GM12874 (cell line): Measurements from ENCODE around the gene TMEM86B.

ENCODE experiments used
- TF ChIP-seq, protein P1 (sequence below): IDR thresholded peaks from 2 replicates; pipeline ENCODE4 v1.5.1; 2011; ENCODE audit warnings: low read depth, mild to moderate bottlenecking, control low read depth, low read length, moderate library complexity; ENCODE audit not compliant: insufficient read depth

The TMEM86B gene

DNA sequence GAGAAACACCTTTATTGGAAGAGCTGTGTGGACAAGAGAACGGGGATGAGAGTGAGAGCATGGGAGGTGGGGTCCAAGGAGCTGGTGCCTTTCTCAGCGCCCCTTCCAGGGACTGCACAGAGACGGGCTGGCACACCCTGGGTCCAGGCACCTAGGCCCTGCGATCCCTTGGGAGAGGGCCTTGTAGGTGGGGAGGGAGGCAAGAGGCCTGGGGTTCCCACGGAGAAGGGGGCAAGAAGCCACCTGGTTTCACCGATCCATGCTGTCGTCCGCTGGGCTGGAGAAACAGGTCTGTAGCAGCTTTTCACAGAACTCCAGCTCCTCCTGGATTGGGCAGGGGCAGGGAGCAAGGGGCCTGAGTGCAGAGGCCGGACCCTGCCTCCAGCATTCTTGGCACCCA is 33.8 kb upstream of the TMEM86B start:
- TF ChIP-seq, protein P1, sequence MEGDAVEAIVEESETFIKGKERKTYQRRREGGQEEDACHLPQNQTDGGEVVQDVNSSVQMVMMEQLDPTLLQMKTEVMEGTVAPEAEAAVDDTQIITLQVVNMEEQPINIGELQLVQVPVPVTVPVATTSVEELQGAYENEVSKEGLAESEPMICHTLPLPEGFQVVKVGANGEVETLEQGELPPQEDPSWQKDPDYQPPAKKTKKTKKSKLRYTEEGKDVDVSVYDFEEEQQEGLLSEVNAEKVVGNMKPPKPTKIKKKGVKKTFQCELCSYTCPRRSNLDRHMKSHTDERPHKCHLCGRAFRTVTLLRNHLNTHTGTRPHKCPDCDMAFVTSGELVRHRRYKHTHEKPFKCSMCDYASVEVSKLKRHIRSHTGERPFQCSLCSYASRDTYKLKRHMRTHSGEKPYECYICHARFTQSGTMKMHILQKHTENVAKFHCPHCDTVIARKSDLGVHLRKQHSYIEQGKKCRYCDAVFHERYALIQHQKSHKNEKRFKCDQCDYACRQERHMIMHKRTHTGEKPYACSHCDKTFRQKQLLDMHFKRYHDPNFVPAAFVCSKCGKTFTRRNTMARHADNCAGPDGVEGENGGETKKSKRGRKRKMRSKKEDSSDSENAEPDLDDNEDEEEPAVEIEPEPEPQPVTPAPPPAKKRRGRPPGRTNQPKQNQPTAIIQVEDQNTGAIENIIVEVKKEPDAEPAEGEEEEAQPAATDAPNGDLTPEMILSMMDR = no peak

- TF ChIP-seq, protein P1 = no peak
Observed at GRCh38 chr19:55261671-55262126, 33.1 kb upstream of the TMEM86B start.

DNA sequence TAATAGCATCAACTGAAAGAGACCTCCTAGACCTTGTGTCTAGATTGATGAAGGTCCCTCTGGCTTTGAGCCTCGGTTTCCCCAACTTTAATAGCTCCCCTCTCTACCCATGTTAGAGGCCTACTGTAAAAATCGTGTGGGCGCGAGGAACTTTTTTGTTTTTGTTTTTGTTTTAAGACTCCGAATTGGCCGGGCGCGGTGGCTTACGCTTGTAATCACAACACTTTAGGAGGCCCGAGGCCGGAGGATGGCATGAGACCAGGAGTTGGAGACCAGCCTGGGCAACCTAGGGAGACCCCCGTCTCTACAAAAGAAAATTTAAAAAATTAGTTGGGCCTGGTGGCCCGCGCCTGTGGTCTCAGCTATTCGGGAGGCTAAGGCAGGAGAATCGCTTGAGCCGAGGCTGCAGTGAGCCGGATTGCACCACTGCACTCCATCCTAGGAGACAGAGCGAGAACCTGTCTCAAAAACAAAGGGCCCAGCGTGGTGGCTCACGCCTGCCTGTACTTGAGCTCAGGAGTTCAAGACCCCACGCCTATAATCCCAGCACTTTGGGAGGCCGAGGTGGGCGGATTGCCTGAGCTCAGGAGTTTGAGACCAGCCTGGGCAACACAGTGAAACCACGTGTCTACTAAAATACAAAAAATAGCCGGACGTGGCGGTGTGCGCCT is 31.1 kb upstream of the TMEM86B start:
- TF ChIP-seq, protein P1 = no peak

- TF ChIP-seq, protein P1 = no peak
Observed at GRCh38 chr19:55258828-55259539, 30.4 kb upstream of the TMEM86B start, which contains the start of gene PPP6R1. Gene PPP6R1, minus strand, starts transcription at chr19:55259017. Its CDS starts 11,914 bp downstream, at chr19:55247103.

DNA sequence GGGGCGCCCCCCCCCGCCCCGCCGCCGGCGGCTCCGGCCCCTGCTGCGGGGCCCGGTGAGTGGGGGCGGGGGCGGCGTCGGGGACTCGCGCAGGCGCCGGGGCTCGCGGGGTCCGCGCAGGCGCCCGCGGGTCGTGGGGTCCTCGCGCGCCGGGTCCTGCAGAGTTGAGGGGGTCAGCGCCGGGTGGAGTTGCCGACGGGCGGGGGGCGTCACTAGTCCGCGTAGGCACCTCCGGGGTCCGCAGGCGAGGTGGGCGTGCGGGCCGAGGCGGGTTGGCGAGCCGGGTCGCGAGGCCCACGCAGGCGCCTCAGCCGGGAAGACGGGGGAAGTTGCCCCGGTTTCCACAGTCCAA is 29.9 kb upstream of the TMEM86B start:
- TF ChIP-seq, protein P1 = no peak

DNA sequence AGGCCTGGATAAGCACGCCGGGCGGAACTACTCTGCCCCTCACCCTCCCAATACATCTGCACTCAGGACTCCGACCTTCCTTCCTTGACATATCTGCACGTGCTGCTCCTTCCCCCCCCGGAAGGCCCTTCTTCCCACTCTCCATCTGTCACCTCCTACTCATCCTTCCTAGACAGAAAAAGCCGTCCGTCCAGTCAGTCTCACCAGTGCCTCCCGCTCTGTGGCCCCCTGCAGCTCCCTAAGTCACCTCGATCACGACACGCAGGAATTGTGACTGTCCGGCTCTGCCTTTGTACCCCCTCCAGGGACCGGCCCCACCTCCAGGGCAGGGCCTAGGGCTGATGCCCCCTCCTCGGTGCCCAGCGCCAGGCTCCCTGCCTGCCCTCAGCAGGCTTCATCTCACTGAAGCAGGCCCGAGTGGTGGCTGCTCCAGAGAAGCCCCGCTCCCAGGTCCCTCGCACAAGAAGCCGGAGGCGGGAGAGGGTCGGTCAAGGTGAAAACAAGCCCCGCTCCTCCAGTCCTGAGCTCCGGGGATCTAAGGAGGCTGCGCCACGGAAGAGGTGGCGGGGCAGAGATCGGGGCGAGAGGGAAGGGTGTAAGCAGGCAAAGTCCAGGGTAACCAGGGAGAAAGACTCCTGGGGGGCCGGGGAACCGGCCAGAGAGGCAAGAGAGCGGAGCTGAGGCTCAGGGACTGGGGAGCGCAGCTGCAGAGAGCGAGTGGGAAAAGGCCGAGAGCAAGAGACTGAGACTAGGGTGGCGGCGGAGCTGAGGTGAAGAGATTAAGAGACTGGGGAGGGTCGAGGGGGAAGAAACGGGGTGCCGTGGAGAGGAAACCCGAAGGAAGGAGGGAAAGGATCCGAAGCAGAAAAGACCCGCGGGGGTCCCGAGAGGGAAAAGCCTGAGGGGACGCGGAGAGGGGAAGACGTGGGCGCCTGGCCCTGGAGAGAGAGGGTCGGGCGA is 29.2 kb upstream of the TMEM86B start:
- TF ChIP-seq, protein P1 = no peak
